PC-3 (cell line): ENCODE measurements around the gene CST8.

ENCODE experiments used
- EZH2 ChIP-seq: fragments of 300-600 bp; sonication (generic); IDR thresholded peaks from one replicate; pipeline ENCODE4 v1.6.1; 2017; ENCODE audit warnings: antibody characterized with exemption, mild to moderate bottlenecking, low read length; ENCODE audit not compliant: unreplicated experiment
- EZH2phosphoT487 ChIP-seq: fragments of 300-600 bp; sonication (generic); IDR thresholded peaks from 2 replicates; pipeline ENCODE4 v1.6.1; 2018; ENCODE audit warnings: mild to moderate bottlenecking, antibody characterized with exemption, low read length, borderline replicate concordance

DNA sequence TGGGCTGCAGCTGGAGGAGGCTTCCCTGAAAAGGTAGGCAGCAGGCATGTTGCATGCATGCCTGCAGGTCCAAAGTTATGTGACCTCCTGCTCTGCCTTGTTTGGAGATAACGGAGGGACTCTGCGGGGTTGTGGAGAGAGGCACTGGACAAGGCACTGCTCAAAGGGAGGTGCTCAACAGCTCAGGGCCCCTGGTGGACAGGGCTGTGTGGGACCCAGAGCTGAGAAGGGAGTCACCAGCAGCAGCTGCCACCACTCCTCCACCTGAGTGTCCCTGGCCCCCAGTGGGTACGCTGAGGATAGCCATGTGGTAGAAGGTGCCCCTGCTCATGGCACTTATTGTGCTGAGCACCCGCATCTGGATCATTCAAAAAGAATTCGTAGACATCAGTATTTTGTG is 15.5 kb upstream of the CST8 start:
- TF ChIP-seq EZH2 (no peak), EZH2phosphoT487 (no peak)
